Naive thymus-derived CD4-positive, alpha-beta T cell (primary cell): ENCODE measurements around the gene ZNHIT1. TPM values are rescaled to one million over a fixed set of nuclear protein-coding genes. Genes with fewer than 3 reads are reported as not detected.
"Not testable (repeated sequence)": the region's sequence is repeated elsewhere in the genome, so short reads cannot be mapped to it uniquely, and the experiment has no call there.

Source experiments
- ATAC-seq: fragments of 150-1000 bp; cut with Tn5 transposase; 2 replicates; pipeline ENCODE4 v1.10.0; 2021; ENCODE audit warnings: mild to moderate bottlenecking, moderate library complexity
- CTCF ChIA-PET: fragments of 350-600 bp; sonication (Branson Sonifier 250); formaldehyde crosslinking; loops from one replicate; lab custom pipeline; 2021; ENCODE audit warnings: antibody characterized with exemption; lab: Charles Lee
- POLR2A ChIA-PET: fragments of 350-600 bp; sonication (Branson Sonifier 250); formaldehyde crosslinking; loops from one replicate; lab custom pipeline; 2021; ENCODE audit warnings: antibody characterized with exemption, inconsistent platforms; lab: Charles Lee
- DNase-seq, 9 donors: peaks; one replicate each; pipeline versions ENCODE4 v3.0.0 to v3.0.0-alpha.2; 2020 to 2022; ENCODE audit warnings: mixed read lengths in 1 of 9
- H3K27ac ChIP-seq: one replicate; pipeline ENCODE4 v1.7.0; 2013; ENCODE audit warnings: mild to moderate bottlenecking, low read depth, low read length, moderate library complexity
- H3K27me3 ChIP-seq, 2 donors: one replicate each; pipeline ENCODE4 v1.7.0; 2013; ENCODE audit warnings: low read length in 2 of 2, mild to moderate bottlenecking in 2 of 2, moderate library complexity in 2 of 2; ENCODE audit not compliant: control insufficient read depth in 2 of 2, insufficient read depth in 2 of 2
- H3K36me3 ChIP-seq, 3 experiments: 1 replicate in 2 of 3; 2 replicates in 1 of 3; pipeline ENCODE4 v1.7.0; 2013; ENCODE audit warnings: low read length in 3 of 3, mild to moderate bottlenecking in 3 of 3, moderate library complexity in 1 of 3; ENCODE audit not compliant: insufficient read depth in 3 of 3, control insufficient read depth in 2 of 3
- H3K4me1 ChIP-seq, 2 donors: one replicate each; pipeline ENCODE4 v1.7.0; 2013; ENCODE audit warnings: low read length in 2 of 2, mild to moderate bottlenecking in 2 of 2, moderate library complexity in 1 of 2; ENCODE audit not compliant: control insufficient read depth in 2 of 2, insufficient read depth in 2 of 2
- H3K4me3 ChIP-seq: 2 replicates; pipeline ENCODE4 v1.7.0; 2013; ENCODE audit warnings: mild to moderate bottlenecking, low read length
- H3K9me3 ChIP-seq, 3 experiments: 1 replicate in 2 of 3; 2 replicates in 1 of 3; pipeline ENCODE4 v1.7.0; 2013; ENCODE audit warnings: low read length in 3 of 3; ENCODE audit not compliant: control insufficient read depth in 2 of 3
- H3K27ac Mint-ChIP-seq, 9 donors: one replicate each; pipeline ENCODE4 v1.8.0; 2020 to 2022; ENCODE audit warnings: mixed read lengths in 9 of 9, mild to moderate bottlenecking in 8 of 9, moderate library complexity in 5 of 9, inconsistent platforms in 2 of 9
- H3K27me3 Mint-ChIP-seq, 5 donors: one replicate each; pipeline ENCODE4 v1.8.0; 2021 to 2022; ENCODE audit warnings: mixed read lengths in 5 of 5, mild to moderate bottlenecking in 1 of 5
- H3K36me3 Mint-ChIP-seq, 5 donors: one replicate each; pipeline ENCODE4 v1.8.0; 2020 to 2022; ENCODE audit warnings: mixed read lengths in 5 of 5, mild to moderate bottlenecking in 3 of 5, inconsistent platforms in 1 of 5
- H3K4me1 Mint-ChIP-seq, 7 donors: one replicate each; pipeline ENCODE4 v1.8.0; 2020 to 2022; ENCODE audit warnings: mixed read lengths in 7 of 7, mild to moderate bottlenecking in 3 of 7, inconsistent platforms in 1 of 7
- H3K4me3 Mint-ChIP-seq, 10 donors: one replicate each; pipeline ENCODE4 v1.8.0; 2020 to 2022; ENCODE audit warnings: mild to moderate bottlenecking in 10 of 10, mixed read lengths in 10 of 10, moderate library complexity in 6 of 10, inconsistent platforms in 2 of 10
- H3K9me3 Mint-ChIP-seq, 11 donors: one replicate each; pipeline ENCODE4 v1.8.0; 2020 to 2022; ENCODE audit warnings: mixed read lengths in 11 of 11, mild to moderate bottlenecking in 4 of 11, inconsistent platforms in 1 of 11, moderate library complexity in 1 of 11
- intact Hi-C, 2 donors: fragments of 100-400 bp; cut with micrococcal nuclease; formaldehyde crosslinking; loops; one replicate each; pipeline ENCODE4 v1.15.1; 2023
- polyA plus RNA-seq, 2 donors: library from polyadenylated mRNA; unstranded; fragments of 300-500 nt; fragmentation: Illumina TruSeq; gene quantifications; one replicate each; pipeline ENCODE4 v1.2.3, GENCODE V29; 2021
- total RNA-seq, 6 experiments: library from RNA in 5 of 6; stranded (reverse) in 5 of 6; gene quantifications; 1 replicate in 5 of 6; 2 replicates in 1 of 6; pipeline ENCODE4 v1.2.3 and lab custom pipeline; 2021 to 2026

The ZNHIT1 gene
- total and polyA plus RNA-seq, 7 experiments from 2014 or later = 32.1 to 72.1 (median 39.9) TPM

DNA sequence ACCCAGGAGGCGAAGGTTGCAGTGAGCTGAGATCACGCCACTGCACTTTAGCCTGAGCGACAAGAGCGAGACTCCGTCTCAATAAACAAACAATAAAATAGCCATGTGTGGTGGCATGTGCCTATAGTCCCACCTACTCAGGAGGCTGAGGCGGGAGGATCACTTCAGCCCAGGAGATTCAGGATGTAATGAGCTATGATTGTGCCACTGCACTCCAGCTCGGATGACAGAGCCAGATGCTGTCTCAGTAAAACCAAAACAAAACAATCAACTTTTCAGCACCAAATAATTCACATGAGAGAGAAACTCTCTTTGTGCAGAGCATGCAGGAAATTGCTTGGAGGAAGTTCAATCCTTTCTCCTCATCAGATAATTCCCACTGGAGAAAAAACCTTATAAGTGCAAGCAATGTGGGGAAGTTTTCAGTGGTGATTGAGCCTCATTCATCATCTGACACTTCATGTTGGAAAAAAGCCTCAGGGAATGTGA, 40.3 kb downstream of the ZNHIT1 start:
- CTCF ChIA-PET = interaction anchor here (0.7 kb wide), 1 partner anchor 276 kb away, joined by 4 read pairs; no protein-coding TSS in a partner anchor
- Mint-ChIP-seq H3K27ac (no peak overlapping the region), H3K4me3 (no peak overlapping the region), H3K36me3 (no peaks in the 10 kb centered on the region), H3K27me3 (peaks cover 0 to 6% (median 0%) of the 10 kb centered on the region in 5 donors), H3K9me3 (no peaks in the 10 kb centered on the region), H3K4me1 (no peaks in the 10 kb centered on the region)
- no peaks in the 10 kb centered on the region for H3K27me3 ChIP-seq
- no peak overlapping the region for H3K27ac ChIP-seq
- H3K9me3 ChIP-seq = no peaks in the 10 kb centered on the region
- POLR2A ChIA-PET = interaction anchor here (0.7 kb wide), 1 partner anchor 11 kb away, joined by 3 read pairs; no protein-coding TSS in a partner anchor
- H3K4me3 ChIP-seq = no peak overlapping the region
- intact Hi-C loops = no loop called here
- H3K4me1 ChIP-seq = no peaks in the 10 kb centered on the region
- DNase-seq (no peak), ATAC-seq (no peak)
- no peaks in the 10 kb centered on the region for H3K36me3 ChIP-seq

DNA sequence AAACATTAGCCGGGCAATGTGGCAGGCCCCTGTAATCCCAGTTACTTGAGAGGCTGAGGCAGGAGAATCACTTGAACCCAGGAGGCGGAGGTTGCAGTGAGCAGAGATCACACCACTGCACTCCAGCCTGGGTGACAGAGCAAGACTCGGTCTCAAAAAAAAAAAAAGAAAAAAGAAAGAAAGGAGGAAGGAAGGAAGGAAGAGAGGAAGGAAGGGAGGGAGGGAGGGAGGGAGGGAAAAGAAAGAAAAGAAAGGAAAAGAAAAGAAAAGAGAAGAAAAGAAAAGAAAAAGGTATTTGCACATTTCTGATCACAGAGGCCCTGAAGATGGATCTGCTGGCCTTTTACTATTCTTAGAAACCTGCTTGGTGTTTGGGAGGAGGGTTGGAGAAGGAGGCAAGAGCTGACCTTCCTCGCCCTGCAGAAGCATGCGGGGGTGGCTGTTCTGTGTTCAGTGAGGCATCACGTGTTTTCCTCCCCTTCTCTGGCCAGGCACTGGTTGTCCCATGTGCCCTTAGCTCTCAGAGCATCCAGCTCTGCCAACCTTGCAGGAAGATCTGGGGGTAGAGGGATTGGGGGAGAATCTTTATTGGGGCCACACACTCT, 46.2 kb downstream of the ZNHIT1 start:
- H3K4me1 ChIP-seq, H3K27me3 ChIP-seq, intact Hi-C loops, POLR2A ChIA-PET, DNase-seq, H3K9me3 ChIP-seq, H3K36me3 Mint-ChIP-seq, H3K36me3 ChIP-seq, H3K27ac Mint-ChIP-seq, H3K27ac ChIP-seq, H3K4me3 Mint-ChIP-seq, H3K27me3 Mint-ChIP-seq, CTCF ChIA-PET, ATAC-seq, H3K4me3 ChIP-seq, H3K4me1 Mint-ChIP-seq, H3K9me3 Mint-ChIP-seq: not testable (repeated sequence)

DNA sequence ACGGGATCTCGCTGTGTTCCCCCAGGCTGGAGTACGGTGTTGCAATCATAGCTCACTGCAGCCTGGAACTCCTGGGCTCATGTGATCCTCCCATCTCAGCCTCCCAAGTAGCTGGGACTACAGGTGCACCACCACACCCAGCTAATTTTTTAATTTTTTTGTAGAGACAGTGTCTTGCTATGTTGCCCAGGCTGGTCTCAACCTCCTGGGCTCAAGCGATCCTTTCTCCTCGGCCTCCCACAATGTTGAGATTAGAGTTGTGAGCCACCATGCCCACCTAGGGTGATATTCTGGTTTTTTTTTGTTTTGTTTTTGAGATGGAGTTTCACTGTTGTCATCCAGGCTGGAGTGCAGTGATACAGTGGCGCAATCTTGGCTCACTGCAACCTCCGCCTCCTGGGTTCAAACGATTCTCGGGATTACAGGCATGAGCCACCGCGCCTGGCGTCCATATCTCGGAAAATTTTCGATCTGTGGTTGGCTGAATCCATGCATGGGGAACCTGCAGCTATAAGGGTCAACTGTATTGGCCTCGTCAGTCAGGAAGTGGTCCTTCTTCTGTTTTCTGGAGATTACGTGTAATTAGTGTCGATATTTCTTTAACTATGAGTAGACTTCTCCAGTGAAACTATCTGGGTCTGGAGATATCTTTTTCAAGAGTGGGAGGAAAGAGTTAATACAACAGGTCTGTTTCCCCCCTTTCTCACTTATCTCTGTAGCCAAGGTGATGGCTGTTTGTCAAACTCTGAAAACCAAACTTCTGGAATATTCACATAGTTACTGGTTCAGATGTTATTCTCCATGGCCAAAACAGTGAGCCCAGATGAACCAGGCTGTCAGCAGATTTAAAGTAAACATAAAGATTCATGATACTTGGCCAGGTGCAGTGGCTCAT, 47.9 kb downstream of the ZNHIT1 start:
- H3K27ac Mint-ChIP-seq = no peak overlapping the region
- intact Hi-C loops = no loop called here
- no peaks in the 10 kb centered on the region for H3K36me3 ChIP-seq
- peaks cover 0 to 12% (median 4%) of the 10 kb centered on the region in 5 donors for H3K27me3 Mint-ChIP-seq
- DNase-seq (no peak), ATAC-seq (no peak)
- no peaks in the 10 kb centered on the region for H3K4me1 ChIP-seq
- H3K27ac ChIP-seq = no peak overlapping the region
- no peaks in the 10 kb centered on the region for H3K27me3 ChIP-seq
- no peaks in the 10 kb centered on the region for H3K4me1 Mint-ChIP-seq
- no peaks in the 10 kb centered on the region for H3K9me3 ChIP-seq
- no peak overlapping the region for H3K4me3 Mint-ChIP-seq
- no peaks in the 10 kb centered on the region for H3K9me3 Mint-ChIP-seq
- no peak overlapping the region for H3K4me3 ChIP-seq
- POLR2A ChIA-PET = no interaction called here
- CTCF ChIA-PET = no interaction called here
- no peaks in the 10 kb centered on the region for H3K36me3 Mint-ChIP-seq

DNA sequence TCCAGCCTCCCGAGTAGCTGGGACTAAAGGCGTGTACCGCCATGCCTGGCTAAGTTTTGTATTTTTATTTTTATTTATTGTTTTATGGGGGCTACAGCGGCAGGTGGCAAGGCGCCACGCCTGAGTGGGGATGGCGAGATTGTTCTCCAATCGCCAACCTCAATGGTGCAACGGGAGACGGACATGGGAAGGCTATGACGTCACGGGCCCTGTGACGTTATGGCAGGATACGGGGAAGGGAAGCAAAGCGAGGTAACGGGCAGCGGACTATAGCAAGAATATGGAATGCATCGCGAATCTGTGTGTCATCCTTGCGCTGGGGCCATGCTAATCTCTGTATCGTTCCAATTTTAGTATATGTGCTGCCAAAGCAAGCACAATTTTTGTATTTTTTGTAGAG, 51.7 kb downstream of the ZNHIT1 start:
- ChIA-PET POLR2A (no interaction called here), CTCF (no interaction called here)
- intact Hi-C loops = no loop called here
- no peak overlapping the region for H3K27ac ChIP-seq
- no peaks in the 10 kb centered on the region for H3K36me3 Mint-ChIP-seq
- ATAC-seq (no peak), DNase-seq (no peak)
- H3K9me3 Mint-ChIP-seq = no peaks in the 10 kb centered on the region
- H3K27me3 ChIP-seq = no peaks in the 10 kb centered on the region
- no peaks in the 10 kb centered on the region for H3K9me3 ChIP-seq
- peaks cover 0 to 14% (median 5%) of the 10 kb centered on the region in 5 donors for H3K27me3 Mint-ChIP-seq
- no peaks in the 10 kb centered on the region for H3K36me3 ChIP-seq
- H3K27ac Mint-ChIP-seq = no peak overlapping the region
- no peaks in the 10 kb centered on the region for H3K4me1 ChIP-seq
- H3K4me3 Mint-ChIP-seq = no peak overlapping the region
- no peaks in the 10 kb centered on the region for H3K4me1 Mint-ChIP-seq
- no peak overlapping the region for H3K4me3 ChIP-seq

DNA sequence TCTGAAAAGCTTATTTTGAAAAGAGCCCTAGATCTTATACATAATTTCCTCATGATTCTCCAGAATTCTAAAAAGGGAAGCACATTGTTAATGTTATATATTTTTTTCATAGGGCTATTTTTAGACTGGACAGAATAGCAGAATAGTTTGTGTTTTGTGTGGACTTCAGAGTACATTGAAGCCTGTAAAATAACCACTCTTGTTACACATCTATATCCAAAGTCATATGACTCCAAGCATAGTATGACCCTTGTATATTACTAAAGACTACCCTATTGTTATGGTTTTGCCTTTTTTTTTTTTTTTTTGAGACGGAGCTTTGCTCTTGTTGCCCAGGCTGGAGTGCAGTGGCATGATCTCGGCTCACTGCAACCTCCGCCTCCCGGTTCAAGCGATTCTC, 53.1 kb downstream of the ZNHIT1 start:
- Histone ChIP-seq H3K27ac (no peak overlapping the region), H3K27me3 (no peaks in the 10 kb centered on the region), H3K9me3 (no peaks in the 10 kb centered on the region), H3K36me3 (no peaks in the 10 kb centered on the region), H3K4me1 (no peaks in the 10 kb centered on the region), H3K4me3 (no peak overlapping the region)
- no peaks in the 10 kb centered on the region for H3K4me1 Mint-ChIP-seq
- H3K9me3 Mint-ChIP-seq = no peaks in the 10 kb centered on the region
- H3K27me3 Mint-ChIP-seq = peaks cover 0 to 14% (median 5%) of the 10 kb centered on the region in 5 donors
- ChIA-PET POLR2A (no interaction called here), CTCF (no interaction called here)
- no peak overlapping the region for H3K4me3 Mint-ChIP-seq
- ATAC-seq (no peak), DNase-seq (no peak)
- no peak overlapping the region for H3K27ac Mint-ChIP-seq
- intact Hi-C loops = no loop called here
- H3K36me3 Mint-ChIP-seq = no peaks in the 10 kb centered on the region

DNA sequence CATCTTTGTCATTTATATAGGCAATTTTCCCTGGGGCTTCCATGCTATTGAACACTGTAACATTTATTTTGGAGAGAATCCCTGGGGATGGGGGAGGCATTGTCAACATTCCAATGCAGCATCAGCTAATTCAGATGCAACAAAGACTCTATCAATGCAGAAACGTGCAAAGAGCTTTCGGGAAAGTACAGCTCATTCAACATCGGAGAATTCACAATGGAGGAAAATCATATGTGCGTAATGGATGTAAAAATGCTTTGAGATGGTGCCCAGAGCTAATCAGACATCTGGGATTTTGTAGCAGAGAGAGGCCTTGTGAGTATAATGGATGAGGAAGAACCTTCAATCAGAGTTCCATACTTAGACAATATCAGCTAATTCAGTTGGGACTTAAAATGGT, 55.2 kb downstream of the ZNHIT1 start:
- H3K27me3 Mint-ChIP-seq = peaks cover 0 to 21% (median 6%) of the 10 kb centered on the region in 5 donors
- POLR2A ChIA-PET = no interaction called here

More for the DNA sequence above, 55.2 kb downstream of the ZNHIT1 start:
- Mint-ChIP-seq H3K36me3 (no peaks in the 10 kb centered on the region), H3K4me3 (no peak overlapping the region), H3K27ac (no peak overlapping the region), H3K4me1 (no peaks in the 10 kb centered on the region), H3K9me3 (no peaks in the 10 kb centered on the region)
- Histone ChIP-seq H3K4me1 (no peaks in the 10 kb centered on the region), H3K9me3 (no peaks in the 10 kb centered on the region), H3K36me3 (no peaks in the 10 kb centered on the region), H3K27ac (no peak overlapping the region), H3K4me3 (no peak overlapping the region), H3K27me3 (no peaks in the 10 kb centered on the region)
- intact Hi-C loops = no loop called here
- DNase-seq (no peak), ATAC-seq (no peak)
- CTCF ChIA-PET = no interaction called here
